Dermis blood vessel endothelial cell (primary cell): ENCODE measurements around the gene ZBTB32. TPM values are rescaled to one million over a fixed set of nuclear protein-coding genes. Genes with fewer than 3 reads are reported as not detected.
"Not testable (repeated sequence)": the region's sequence is repeated elsewhere in the genome, so short reads cannot be mapped to it uniquely, and the experiment has no call there.

ENCODE experiments used
- DNase-seq: peaks from one replicate; pipeline ENCODE4 v3.0.0; 2010
- total RNA-seq: library from RNA; depleted of rRNA; stranded (reverse); fragments of >200 nt; gene quantifications from 2 replicates; pipeline ENCODE4 v1.2.3, GENCODE V29; 2014

Gene ZBTB32
- total RNA-seq, 1 donor from 2014 or later = not detected

GRCh38 chr19:35721374-35721773 lies 17.0 kb downstream of the ZBTB32 start:
- DNase-seq = no peak

GRCh38 chr19:35722461-35722860 lies 18.1 kb downstream of the ZBTB32 start:
- DNase-seq = no peak

GRCh38 chr19:35722897-35723296 lies 18.5 kb downstream of the ZBTB32 start:
- no peak for DNase-seq

DNA sequence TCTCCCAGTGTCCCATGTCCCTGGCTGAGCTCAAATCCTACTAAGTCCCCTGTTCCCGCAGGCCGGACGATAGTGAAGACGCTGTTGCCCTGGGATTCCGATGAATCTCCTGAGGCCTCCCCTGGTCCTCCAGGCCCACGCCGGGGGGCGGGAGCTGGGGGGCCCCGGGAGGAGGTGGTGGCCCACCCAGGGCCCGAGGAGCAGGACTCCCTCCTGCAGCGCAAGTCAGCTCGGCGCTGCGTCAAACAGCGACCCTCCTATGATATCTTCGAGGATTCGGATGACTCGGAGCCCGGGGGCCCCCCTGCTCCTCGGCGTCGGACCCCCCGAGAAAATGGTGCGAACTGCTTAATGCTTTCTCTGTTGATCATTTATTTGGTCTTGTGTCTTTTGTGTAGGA lies 19.3 kb downstream of the ZBTB32 start:
- DNase-seq = no peak

DNA sequence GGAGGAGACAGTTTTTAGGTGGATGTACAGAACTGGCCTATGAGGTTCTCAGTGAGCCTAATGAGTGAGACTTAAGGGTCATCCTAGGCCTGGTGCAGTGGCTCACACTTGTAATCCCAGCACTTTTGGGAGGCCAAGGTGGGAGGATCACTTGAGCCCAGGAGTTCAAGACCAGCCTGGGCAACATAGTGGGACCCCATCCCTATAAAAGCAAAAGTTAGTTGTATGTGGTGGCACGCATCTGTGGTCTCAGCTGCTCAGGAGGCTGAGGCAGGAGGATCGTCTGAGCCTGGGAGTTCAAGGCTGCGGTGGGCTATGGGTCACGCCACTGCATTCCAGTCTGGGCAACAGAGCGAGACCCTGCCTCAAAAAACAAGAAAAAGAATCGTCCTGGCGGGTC lies 19.8 kb downstream of the ZBTB32 start:
- not testable (repeated sequence) for DNase-seq

GRCh38 chr19:35724560-35724959 lies 20.2 kb downstream of the ZBTB32 start:
- DNase-seq = no peak

GRCh38 chr19:35725216-35725861 lies 21.0 kb downstream of the ZBTB32 start:
- DNase-seq = no peak

DNA sequence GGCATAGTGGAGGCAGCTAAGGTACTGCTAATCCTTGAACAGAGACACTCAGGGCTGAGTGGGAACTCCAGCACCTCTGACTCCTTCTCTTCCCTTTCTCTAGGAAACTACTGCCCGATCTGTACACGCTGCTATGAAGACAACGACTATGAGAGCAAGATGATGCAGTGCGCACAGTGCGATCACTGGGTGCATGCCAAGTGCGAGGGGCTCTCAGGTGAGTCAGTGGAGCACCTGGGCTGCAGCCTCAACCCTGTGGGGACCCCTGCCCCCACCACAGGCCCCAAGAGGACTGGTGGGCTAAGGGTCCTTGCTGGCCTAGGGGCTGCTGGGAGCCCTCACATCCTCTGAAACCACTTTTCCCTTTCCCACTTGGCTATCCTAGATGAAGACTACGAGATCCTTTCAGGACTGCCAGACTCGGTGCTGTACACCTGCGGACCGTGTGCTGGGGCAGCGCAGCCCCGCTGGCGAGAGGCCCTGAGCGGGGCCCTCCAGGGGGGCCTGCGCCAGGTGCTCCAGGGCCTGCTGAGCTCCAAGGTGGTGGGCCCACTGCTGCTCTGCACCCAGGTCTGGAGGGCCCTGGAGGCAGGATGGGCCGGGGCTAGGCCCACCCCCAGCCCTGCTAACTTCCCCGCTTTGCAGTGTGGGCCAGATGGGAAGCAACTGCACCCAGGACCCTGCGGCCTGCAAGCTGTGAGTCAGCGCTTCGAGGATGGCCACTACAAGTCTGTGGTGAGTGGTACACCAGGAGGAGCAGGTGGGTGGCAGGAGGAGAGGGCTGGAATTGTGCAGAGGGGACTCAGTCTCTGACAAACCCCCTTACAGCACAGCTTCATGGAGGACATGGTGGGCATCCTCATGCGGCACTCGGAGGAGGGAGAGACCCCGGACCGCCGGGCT lies 22.9 kb downstream of the ZBTB32 start:
- no peak for DNase-seq

DNA sequence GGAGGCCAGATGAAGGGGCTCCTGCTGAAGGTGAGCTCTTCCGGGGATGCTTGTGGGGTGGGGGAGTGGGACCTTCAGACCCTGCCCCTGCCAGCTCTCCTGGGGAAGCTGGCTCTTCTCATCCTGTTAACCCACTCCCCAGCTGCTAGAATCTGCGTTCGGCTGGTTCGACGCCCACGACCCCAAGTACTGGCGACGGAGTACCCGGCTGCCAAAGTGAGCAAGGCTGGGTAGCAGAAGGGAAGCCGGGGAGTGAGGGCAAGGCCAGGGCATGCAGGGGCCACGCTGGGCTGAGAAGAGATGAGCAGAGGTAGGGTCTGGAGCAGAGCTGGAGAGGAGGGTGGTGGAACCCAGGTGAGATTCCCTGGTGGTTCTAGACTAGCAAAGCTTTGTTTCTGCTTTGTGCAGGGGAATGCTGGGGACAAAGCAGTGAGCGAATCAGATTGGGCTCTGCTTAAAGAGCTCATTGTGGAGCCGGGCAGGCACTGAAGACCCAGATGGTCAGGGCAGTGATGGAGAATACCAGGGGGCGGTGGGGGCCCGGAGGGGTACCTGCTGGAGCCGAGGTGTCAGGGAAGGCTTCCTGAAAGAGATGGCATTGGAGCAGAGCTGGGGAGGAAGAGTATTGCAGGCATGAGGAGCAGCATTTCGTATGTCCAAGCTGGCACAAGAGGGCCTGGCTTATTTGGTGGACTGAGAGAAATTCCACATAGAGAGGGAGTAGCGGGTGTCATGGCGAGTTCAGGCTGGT lies 23.8 kb downstream of the ZBTB32 start:
- DNase-seq = no peak

DNA sequence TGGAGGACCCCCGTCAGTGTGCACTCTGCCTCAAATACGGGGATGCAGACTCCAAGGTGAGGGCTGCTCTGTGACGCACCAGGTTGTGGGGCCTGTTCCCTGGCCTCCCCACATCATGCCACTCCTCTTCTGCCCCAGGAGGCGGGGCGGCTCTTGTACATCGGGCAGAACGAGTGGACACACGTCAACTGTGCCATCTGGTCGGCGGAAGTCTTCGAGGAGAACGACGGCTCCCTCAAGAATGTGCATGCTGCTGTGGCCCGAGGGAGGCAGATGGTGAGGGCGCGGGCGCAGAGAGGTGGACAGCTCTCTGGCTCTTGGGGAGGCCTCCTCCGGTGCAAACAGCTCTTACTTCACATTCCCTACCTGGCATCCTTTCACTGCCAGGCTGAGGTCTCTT lies 24.7 kb downstream of the ZBTB32 start:
- DNase-seq = no peak

GRCh38 chr19:35729763-35730162 lies 25.4 kb downstream of the ZBTB32 start:
- no peak for DNase-seq

DNA sequence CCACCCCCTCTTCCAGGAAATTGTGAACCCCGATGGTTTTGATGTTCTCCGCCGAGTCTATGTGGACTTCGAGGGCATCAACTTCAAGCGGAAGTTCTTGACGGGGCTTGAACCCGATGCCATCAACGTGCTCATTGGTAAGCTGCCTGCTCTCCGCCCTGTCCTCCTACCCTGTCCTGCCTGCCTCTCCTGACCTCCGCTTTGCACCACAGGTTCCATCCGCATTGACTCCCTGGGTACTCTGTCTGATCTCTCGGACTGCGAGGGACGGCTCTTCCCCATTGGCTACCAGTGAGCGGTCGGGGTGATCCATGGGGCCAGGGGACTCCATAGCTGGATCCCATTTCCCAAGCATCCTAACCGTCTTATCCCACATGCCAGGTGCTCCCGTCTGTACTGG lies 26.0 kb downstream of the ZBTB32 start:
- no peak for DNase-seq

DNA sequence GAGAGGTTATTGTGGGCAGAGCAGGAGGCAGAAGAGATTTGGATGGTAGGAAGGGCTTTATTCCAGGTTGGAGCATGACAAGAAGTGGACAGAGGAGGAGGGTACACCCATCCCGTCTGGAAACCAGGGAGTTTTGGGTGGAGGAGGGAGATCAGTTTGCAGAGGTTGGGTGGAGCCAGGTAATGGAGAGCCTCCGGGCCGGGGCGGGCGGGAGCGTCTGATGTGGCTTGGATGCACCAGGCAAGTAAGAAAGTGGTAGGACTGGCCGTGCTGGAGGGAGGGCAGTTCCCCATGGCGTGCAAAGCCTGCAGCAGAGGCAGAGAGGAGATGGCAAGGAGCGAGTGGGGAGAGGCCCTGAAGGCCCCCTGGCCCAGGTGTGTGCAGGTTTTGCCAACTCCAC lies 27.0 kb downstream of the ZBTB32 start:
- no peak for DNase-seq

GRCh38 chr19:35731779-35732405 lies 27.5 kb downstream of the ZBTB32 start:
- DNase-seq = no peak

DNA sequence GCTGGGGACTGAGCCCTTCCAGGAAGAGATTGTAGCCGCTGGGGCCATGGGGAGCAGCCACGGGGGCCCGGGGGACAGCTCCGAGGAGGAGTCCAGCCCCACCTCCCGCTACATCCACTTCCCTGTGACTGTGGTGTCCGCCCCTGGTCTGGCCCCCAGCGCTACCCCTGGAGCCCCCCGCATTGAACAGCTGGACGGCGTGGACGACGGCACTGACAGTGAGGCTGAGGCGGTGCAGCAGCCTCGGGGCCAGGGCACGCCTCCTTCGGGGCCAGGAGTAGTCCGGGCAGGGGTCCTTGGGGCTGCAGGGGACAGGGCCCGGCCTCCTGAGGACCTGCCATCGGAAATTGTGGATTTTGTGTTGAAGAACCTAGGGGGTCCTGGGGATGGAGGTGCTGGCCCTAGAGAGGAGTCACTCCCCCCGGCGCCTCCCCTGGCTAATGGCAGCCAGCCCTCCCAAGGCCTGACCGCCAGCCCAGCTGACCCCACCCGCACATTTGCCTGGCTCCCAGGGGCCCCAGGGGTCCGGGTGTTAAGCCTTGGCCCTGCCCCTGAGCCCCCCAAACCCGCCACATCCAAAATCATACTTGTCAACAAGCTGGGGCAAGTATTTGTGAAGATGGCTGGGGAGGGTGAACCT lies 28.3 kb downstream of the ZBTB32 start:
- no peak for DNase-seq

DNA sequence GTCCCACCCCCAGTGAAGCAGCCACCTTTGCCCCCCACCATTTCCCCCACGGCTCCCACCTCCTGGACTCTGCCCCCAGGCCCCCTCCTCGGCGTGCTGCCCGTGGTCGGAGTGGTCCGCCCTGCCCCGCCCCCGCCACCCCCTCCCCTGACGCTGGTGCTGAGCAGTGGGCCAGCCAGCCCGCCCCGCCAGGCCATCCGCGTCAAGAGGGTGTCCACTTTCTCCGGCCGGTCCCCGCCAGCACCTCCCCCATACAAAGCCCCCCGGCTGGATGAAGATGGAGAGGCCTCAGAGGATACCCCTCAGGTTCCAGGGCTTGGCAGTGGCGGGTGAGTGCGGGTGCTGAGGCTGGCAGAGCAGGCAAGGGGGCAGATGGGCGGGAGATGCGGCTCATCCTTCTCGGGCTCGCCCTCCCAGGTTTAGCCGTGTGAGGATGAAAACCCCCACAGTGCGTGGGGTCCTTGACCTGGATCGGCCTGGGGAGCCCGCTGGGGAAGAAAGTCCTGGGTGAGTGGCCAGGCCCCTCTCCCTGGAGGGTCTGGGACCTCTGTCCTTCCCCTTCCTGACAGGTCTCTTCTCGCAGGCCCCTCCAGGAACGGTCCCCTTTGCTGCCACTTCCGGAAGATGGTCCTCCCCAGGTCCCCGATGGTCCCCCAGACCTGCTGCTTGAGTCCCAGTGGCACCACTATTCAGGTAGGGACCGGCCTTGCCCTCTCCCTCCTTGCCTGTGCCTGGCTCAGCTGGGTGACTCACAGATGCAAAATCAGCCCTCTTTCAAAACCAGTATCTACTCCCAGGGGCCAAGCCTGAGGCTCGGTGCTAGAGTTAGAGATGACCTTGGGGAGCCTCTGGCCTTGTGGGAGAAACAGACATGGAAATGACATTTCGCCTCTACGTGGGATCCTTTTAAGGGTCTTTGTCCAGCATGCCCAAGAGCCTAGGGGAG lies 29.1 kb downstream of the ZBTB32 start:
- no peak for DNase-seq

DNA sequence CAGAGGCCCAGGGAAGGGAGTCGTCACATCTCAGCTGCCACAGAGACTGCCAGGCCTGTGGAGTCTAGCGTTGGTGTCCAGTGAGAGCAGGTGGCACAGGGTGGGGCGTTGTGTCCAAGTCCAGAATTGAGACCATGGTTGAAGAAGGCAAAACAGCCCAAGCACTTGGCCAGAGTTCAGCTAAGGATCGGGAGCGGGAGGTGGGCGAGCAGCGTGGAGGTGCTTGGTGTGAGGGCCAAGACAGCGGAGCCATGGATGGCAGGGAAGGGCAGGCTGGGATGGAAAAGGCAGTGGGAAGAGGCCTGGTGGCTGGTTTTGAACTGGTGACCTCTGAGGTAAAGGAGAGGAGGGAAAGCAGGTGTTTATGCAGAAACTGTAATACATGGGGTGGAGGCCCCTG lies 29.9 kb downstream of the ZBTB32 start:
- no peak for DNase-seq

- DNase-seq = no peak
Measured at GRCh38 chr19:35734889-35735288, 30.5 kb downstream of the ZBTB32 start.

- no peak for DNase-seq
Measured at GRCh38 chr19:35736913-35737886, 32.8 kb downstream of the ZBTB32 start.
